Measurements from ENCODE around the gene BACH1.
"Not testable (repeated sequence)": the region's sequence is repeated elsewhere in the genome, so short reads cannot be mapped to it uniquely, and the experiment has no call there.

Gene BACH1

GRCh38 chr21:29350246-29350779, 51.6 kb downstream of the BACH1 start:
- DNase-seq = no peak

- no peak for DNase-seq
Observed at GRCh38 chr21:29351691-29352090, 53.0 kb downstream of the BACH1 start.

GRCh38 chr21:29355043-29355710, 56.5 kb downstream of the BACH1 start:
- not testable (repeated sequence) for DNase-seq

GRCh38 chr21:29356291-29356690, 57.6 kb downstream of the BACH1 start:
- not testable (repeated sequence) for DNase-seq

GRCh38 chr21:29356810-29357209, 58.1 kb downstream of the BACH1 start:
- DNase-seq = not testable (repeated sequence)

- DNase-seq = no peak
Observed at GRCh38 chr21:29359718-29360117, 61.0 kb downstream of the BACH1 start.

GRCh38 chr21:29360799-29361765, 62.4 kb downstream of the BACH1 start:
- peak; percentile 11 to 29 for DNase-seq

GRCh38 chr21:29362758-29363157, 64.0 kb downstream of the BACH1 start:
- no peak for DNase-seq

- no peak for DNase-seq
Observed at GRCh38 chr21:29365661-29366265, 67.0 kb downstream of the BACH1 start.

GRCh38 chr21:29366532-29366931, 67.8 kb downstream of the BACH1 start:
- DNase-seq = no peak

- no peak for DNase-seq
Observed at GRCh38 chr21:29367335-29367734, 68.6 kb downstream of the BACH1 start.

- DNase-seq = no peak
Observed at GRCh38 chr21:29368906-29369305, 70.2 kb downstream of the BACH1 start.

GRCh38 chr21:29371464-29371863, 72.7 kb downstream of the BACH1 start:
- DNase-seq = no peak

- DNase-seq = peak; percentile 31 to 85
Observed at GRCh38 chr21:29372063-29372802, 73.5 kb downstream of the BACH1 start.

GRCh38 chr21:29374481-29374880, 75.8 kb downstream of the BACH1 start:
- DNase-seq = no peak

- peak; percentile 6 to 59 for DNase-seq
Observed at GRCh38 chr21:29376556-29376955, 77.8 kb downstream of the BACH1 start.

GRCh38 chr21:29377266-29377665, 78.5 kb downstream of the BACH1 start:
- no peak for DNase-seq

GRCh38 chr21:29378832-29379231, 80.1 kb downstream of the BACH1 start:
- no peak for DNase-seq

- no peak for DNase-seq
Observed at GRCh38 chr21:29379517-29380054, 80.9 kb downstream of the BACH1 start.

- no peak for DNase-seq
Observed at GRCh38 chr21:29382030-29382654, 83.4 kb downstream of the BACH1 start.

GRCh38 chr21:29384683-29385359, 86.1 kb downstream of the BACH1 start:
- no peak for DNase-seq

Measured in NCI-H526 (cell line).